A673 (cell line): ENCODE data around the gene ETV3.

Experiments
- CTCF ChIP-seq: fragments of 300-800, 200-600 bp; sonication (generic); conservative IDR thresholded peaks from 2 replicates; pipeline ENCODE4 v1.5.1; 2017; ENCODE audit warnings: low read depth, mild to moderate bottlenecking, antibody characterized with exemption, low read length, moderate library complexity, mixed read lengths
- EZH2 ChIP-seq: fragments of 200-600 bp; sonication (generic); IDR thresholded peaks from 2 replicates; pipeline ENCODE4 v1.6.1; 2017; ENCODE audit warnings: borderline replicate concordance, low read depth, mild to moderate bottlenecking, mixed read lengths, antibody characterized with exemption, low read length; ENCODE audit not compliant: poor library complexity, severe bottlenecking

- no peak for TF ChIP-seq CTCF
- TF ChIP-seq EZH2 = no peak
Observed at GRCh38 chr1:157087030-157087429, 51.2 kb downstream of the ETV3 start.
